ENCODE data around the gene IBSP.

Gene IBSP

DNA sequence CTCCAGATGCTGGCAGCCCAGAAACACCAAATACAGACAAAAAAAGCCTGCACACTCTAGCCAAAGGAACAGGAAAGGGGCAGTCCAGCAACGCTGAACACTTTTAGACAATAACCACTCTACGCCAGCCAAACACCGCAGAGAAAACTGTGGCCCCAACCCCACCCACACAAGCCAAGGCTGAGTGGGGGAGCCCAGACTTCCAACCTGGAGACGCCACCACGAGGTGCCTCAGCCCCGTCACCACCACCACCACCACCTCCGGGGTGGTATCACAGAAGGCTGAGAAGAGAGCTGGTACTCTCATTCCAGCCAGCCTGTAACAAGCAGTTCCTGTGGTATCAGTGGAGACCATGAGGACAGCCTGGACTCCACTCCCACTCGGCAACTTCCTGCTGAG lies 56.2 kb downstream of the IBSP start:
- DNase-seq: no peak
- no peaks in the 10 kb centered on the region for H3K9me3 ChIP-seq (ENCODE audit: severe bottlenecking)
- H3K4me3 ChIP-seq (ENCODE audit: low read depth, low read length): no peak overlapping the region
- TF ChIP-seq, protein P1, sequence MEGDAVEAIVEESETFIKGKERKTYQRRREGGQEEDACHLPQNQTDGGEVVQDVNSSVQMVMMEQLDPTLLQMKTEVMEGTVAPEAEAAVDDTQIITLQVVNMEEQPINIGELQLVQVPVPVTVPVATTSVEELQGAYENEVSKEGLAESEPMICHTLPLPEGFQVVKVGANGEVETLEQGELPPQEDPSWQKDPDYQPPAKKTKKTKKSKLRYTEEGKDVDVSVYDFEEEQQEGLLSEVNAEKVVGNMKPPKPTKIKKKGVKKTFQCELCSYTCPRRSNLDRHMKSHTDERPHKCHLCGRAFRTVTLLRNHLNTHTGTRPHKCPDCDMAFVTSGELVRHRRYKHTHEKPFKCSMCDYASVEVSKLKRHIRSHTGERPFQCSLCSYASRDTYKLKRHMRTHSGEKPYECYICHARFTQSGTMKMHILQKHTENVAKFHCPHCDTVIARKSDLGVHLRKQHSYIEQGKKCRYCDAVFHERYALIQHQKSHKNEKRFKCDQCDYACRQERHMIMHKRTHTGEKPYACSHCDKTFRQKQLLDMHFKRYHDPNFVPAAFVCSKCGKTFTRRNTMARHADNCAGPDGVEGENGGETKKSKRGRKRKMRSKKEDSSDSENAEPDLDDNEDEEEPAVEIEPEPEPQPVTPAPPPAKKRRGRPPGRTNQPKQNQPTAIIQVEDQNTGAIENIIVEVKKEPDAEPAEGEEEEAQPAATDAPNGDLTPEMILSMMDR (IDR thresholded peaks at IDR 0.05; ENCODE audit: low read depth, low read length): no peak
- H3K27ac ChIP-seq: no peak overlapping the region
- H3K27me3 ChIP-seq (ENCODE audit: insufficient read depth, low read depth, severe bottlenecking): no peaks in the 10 kb centered on the region
- no peaks in the 10 kb centered on the region for H3K36me3 ChIP-seq

DNA sequence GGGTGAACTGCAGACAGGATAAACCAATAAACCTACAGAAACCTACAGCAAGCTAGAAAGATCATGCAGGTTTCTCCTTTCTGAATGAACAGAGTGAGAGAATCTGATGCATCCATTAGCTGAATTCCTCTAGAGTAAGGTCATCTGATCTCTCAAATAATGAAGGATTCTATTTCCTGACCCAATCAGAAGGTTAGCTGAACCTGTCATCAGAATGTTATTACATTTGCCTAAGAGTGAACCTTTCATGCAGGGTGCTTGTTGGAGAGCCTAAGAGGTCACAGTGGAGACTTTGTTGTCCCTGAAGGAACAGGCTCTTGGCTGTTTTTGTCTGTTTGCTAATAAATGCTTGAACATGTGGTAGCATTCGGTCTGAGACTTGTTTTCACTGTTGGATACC lies 57.5 kb downstream of the IBSP start:
- Histone ChIP-seq H3K27me3 (ENCODE audit: insufficient read depth, low read depth, severe bottlenecking) (no peaks in the 10 kb centered on the region), H3K4me3 (ENCODE audit: low read depth, low read length) (no peak overlapping the region), H3K9me3 (ENCODE audit: severe bottlenecking) (no peaks in the 10 kb centered on the region), H3K27ac (no peak overlapping the region), H3K36me3 (no peaks in the 10 kb centered on the region)
- TF ChIP-seq, protein P1 (IDR thresholded peaks at IDR 0.05; ENCODE audit: low read depth, low read length): no peak
- no peak for DNase-seq

DNA sequence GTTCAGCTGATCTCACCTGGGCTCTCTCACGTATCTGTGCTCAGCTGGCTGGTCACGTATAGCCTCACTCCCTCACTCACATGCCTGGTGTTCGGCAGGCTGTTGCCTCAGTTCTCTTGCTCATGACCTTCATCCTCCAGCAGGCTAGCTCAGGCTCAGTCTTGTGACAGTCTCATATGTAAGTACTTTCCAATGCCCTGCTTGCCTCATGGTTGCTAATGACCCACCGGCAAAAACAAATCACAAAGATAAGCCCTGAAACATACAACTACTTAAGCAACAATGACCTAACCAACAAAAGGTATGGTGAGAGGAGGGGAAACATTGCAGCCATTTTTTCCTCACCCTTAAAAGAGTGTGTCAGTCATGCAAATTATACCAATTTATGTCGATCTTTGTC lies 58.4 kb downstream of the IBSP start:
- no peaks in the 10 kb centered on the region for H3K27me3 ChIP-seq (ENCODE audit: insufficient read depth, low read depth, severe bottlenecking)
- TF ChIP-seq, protein P1 (IDR thresholded peaks at IDR 0.05; ENCODE audit: low read depth, low read length): no peak
- H3K36me3 ChIP-seq: no peaks in the 10 kb centered on the region
- no peak overlapping the region for H3K4me3 ChIP-seq (ENCODE audit: low read depth, low read length)
- no peak overlapping the region for H3K27ac ChIP-seq
- DNase-seq: no peak
- H3K9me3 ChIP-seq (ENCODE audit: severe bottlenecking): no peaks in the 10 kb centered on the region
